Central memory CD8-positive, alpha-beta T cell (primary cell): ENCODE measurements around the gene WNT3.

Source experiments
- ATAC-seq: fragments of 150-1000 bp; cut with Tn5 transposase; replicated peaks from 2 replicates; pipeline ENCODE4 v1.10.0; 2022; ENCODE audit warnings: mild to moderate bottlenecking, moderate FRiP score, moderate number of reproducible peaks; ENCODE audit not compliant: poor library complexity, severe bottlenecking; ENCODE audit errors: extremely low read depth
- DNase-seq, 2 donors: peaks; one replicate each; pipeline ENCODE4 v3.0.0; 2021; ENCODE audit warnings: low spot score in 2 of 2
- H3K27ac Mint-ChIP-seq: one replicate; pipeline ENCODE4 v1.8.0; 2022; ENCODE audit warnings: low read depth, mild to moderate bottlenecking, moderate library complexity, mixed read lengths
- H3K27me3 Mint-ChIP-seq: one replicate; pipeline ENCODE4 v1.8.0; 2022; ENCODE audit warnings: mixed read lengths
- H3K36me3 Mint-ChIP-seq: one replicate; pipeline ENCODE4 v1.8.0; 2022; ENCODE audit warnings: mild to moderate bottlenecking, moderate library complexity, mixed read lengths; ENCODE audit not compliant: insufficient read depth
- H3K4me1 Mint-ChIP-seq: one replicate; pipeline ENCODE4 v1.8.0; 2022; ENCODE audit warnings: mixed read lengths
- H3K4me3 Mint-ChIP-seq: one replicate; pipeline ENCODE4 v1.8.0; 2022; ENCODE audit warnings: mild to moderate bottlenecking, moderate library complexity, mixed read lengths
- H3K9me3 Mint-ChIP-seq: one replicate; pipeline ENCODE4 v1.8.0; 2022; ENCODE audit warnings: mixed read lengths

Gene WNT3

GRCh38 chr17:46817151-46817900, 1.2 kb downstream of the WNT3 start:
- Mint-ChIP-seq H3K27ac (no peak overlapping the region), H3K27me3 (peaks cover 93% of the 10 kb centered on the region), H3K4me1 (peaks cover 25% of the 10 kb centered on the region), H3K36me3 (peaks cover 2% of the 10 kb centered on the region), H3K9me3 (no peaks in the 10 kb centered on the region), H3K4me3 (peak overlapping the region; percentile 71)
- ATAC-seq (no peak), DNase-seq (no peak)

GRCh38 chr17:46815474-46816353, 2.8 kb downstream of the WNT3 start:
- no peaks in the 10 kb centered on the region for H3K9me3 Mint-ChIP-seq
- H3K4me3 Mint-ChIP-seq = no peak overlapping the region
- H3K36me3 Mint-ChIP-seq = peaks cover 2% of the 10 kb centered on the region
- H3K27me3 Mint-ChIP-seq = peaks cover 84% of the 10 kb centered on the region
- H3K27ac Mint-ChIP-seq = no peak overlapping the region
- DNase-seq (no peak), ATAC-seq (no peak)
- peaks cover 20% of the 10 kb centered on the region for H3K4me1 Mint-ChIP-seq

GRCh38 chr17:46814446-46814845, 4.0 kb downstream of the WNT3 start:
- peaks cover 12% of the 10 kb centered on the region for H3K4me1 Mint-ChIP-seq
- H3K9me3 Mint-ChIP-seq = no peaks in the 10 kb centered on the region
- DNase-seq = no peak
- no peak overlapping the region for H3K27ac Mint-ChIP-seq
- peaks cover 2% of the 10 kb centered on the region for H3K36me3 Mint-ChIP-seq
- no peak for ATAC-seq
- peaks cover 74% of the 10 kb centered on the region for H3K27me3 Mint-ChIP-seq
- H3K4me3 Mint-ChIP-seq = no peak overlapping the region

GRCh38 chr17:46813920-46814319, 4.6 kb downstream of the WNT3 start:
- peaks cover 12% of the 10 kb centered on the region for H3K4me1 Mint-ChIP-seq
- H3K4me3 Mint-ChIP-seq = no peak overlapping the region
- H3K27ac Mint-ChIP-seq = no peak overlapping the region
- peaks cover 2% of the 10 kb centered on the region for H3K36me3 Mint-ChIP-seq
- no peak for DNase-seq
- H3K9me3 Mint-ChIP-seq = no peaks in the 10 kb centered on the region
- peaks cover 72% of the 10 kb centered on the region for H3K27me3 Mint-ChIP-seq
- no peak for ATAC-seq

- H3K4me3 Mint-ChIP-seq = no peak overlapping the region
- H3K27ac Mint-ChIP-seq = no peak overlapping the region
- H3K36me3 Mint-ChIP-seq = peaks cover 2% of the 10 kb centered on the region
- peaks cover 4% of the 10 kb centered on the region for H3K4me1 Mint-ChIP-seq
- no peaks in the 10 kb centered on the region for H3K9me3 Mint-ChIP-seq
- ATAC-seq (no peak), DNase-seq (no peak)
- H3K27me3 Mint-ChIP-seq = peaks cover 64% of the 10 kb centered on the region
These were observed 5.7 kb downstream of the WNT3 start for GRCh38 chr17:46812624-46813318.

- DNase-seq (no peak), ATAC-seq (no peak)
- H3K9me3 Mint-ChIP-seq = no peaks in the 10 kb centered on the region
- no peak overlapping the region for H3K27ac Mint-ChIP-seq
- H3K4me1 Mint-ChIP-seq = no peaks in the 10 kb centered on the region
- no peak overlapping the region for H3K4me3 Mint-ChIP-seq
- H3K27me3 Mint-ChIP-seq = peaks cover 63% of the 10 kb centered on the region
- H3K36me3 Mint-ChIP-seq = peaks cover 2% of the 10 kb centered on the region
These were observed 6.4 kb downstream of the WNT3 start for GRCh38 chr17:46811978-46812583.

GRCh38 chr17:46810837-46811236, 7.7 kb downstream of the WNT3 start:
- H3K27ac Mint-ChIP-seq = no peak overlapping the region
- H3K4me3 Mint-ChIP-seq = no peak overlapping the region
- peaks cover 60% of the 10 kb centered on the region for H3K27me3 Mint-ChIP-seq
- DNase-seq (no peak), ATAC-seq (no peak)
- H3K4me1 Mint-ChIP-seq = no peaks in the 10 kb centered on the region
- H3K36me3 Mint-ChIP-seq = no peaks in the 10 kb centered on the region
- H3K9me3 Mint-ChIP-seq = no peaks in the 10 kb centered on the region

- Mint-ChIP-seq H3K4me1 (no peaks in the 10 kb centered on the region), H3K36me3 (no peaks in the 10 kb centered on the region), H3K27ac (no peak overlapping the region), H3K9me3 (no peaks in the 10 kb centered on the region), H3K4me3 (no peak overlapping the region), H3K27me3 (peaks cover 43% of the 10 kb centered on the region)
- DNase-seq = no peak
- no peak for ATAC-seq
These were observed 9.4 kb downstream of the WNT3 start for GRCh38 chr17:46809110-46809571.

- no peak overlapping the region for H3K4me3 Mint-ChIP-seq
- no peaks in the 10 kb centered on the region for H3K4me1 Mint-ChIP-seq
- no peak for ATAC-seq
- H3K27me3 Mint-ChIP-seq = peaks cover 19% of the 10 kb centered on the region
- H3K36me3 Mint-ChIP-seq = no peaks in the 10 kb centered on the region
- no peak for DNase-seq
- H3K27ac Mint-ChIP-seq = no peak overlapping the region
- H3K9me3 Mint-ChIP-seq = no peaks in the 10 kb centered on the region
These were observed 12.7 kb downstream of the WNT3 start for GRCh38 chr17:46805771-46806170.

- Mint-ChIP-seq H3K4me3 (no peak overlapping the region), H3K27me3 (peaks cover 31% of the 10 kb centered on the region), H3K36me3 (no peaks in the 10 kb centered on the region), H3K4me1 (no peaks in the 10 kb centered on the region), H3K9me3 (no peaks in the 10 kb centered on the region), H3K27ac (no peak overlapping the region)
- no peak for ATAC-seq
- DNase-seq = no peak
These were observed 14.9 kb downstream of the WNT3 start for GRCh38 chr17:46803544-46803943.

- H3K36me3 Mint-ChIP-seq = no peaks in the 10 kb centered on the region
- DNase-seq (no peak), ATAC-seq (no peak)
- no peaks in the 10 kb centered on the region for H3K9me3 Mint-ChIP-seq
- no peak overlapping the region for H3K27ac Mint-ChIP-seq
- peaks cover 31% of the 10 kb centered on the region for H3K27me3 Mint-ChIP-seq
- H3K4me3 Mint-ChIP-seq = no peak overlapping the region
- H3K4me1 Mint-ChIP-seq = no peaks in the 10 kb centered on the region
These were observed 15.7 kb downstream of the WNT3 start for GRCh38 chr17:46802800-46803199.

- Mint-ChIP-seq H3K36me3 (no peaks in the 10 kb centered on the region), H3K27me3 (peaks cover 36% of the 10 kb centered on the region), H3K4me1 (no peaks in the 10 kb centered on the region), H3K9me3 (no peaks in the 10 kb centered on the region), H3K4me3 (no peak overlapping the region), H3K27ac (no peak overlapping the region)
- no peak for DNase-seq
- ATAC-seq = no peak
These were observed 17.9 kb downstream of the WNT3 start for GRCh38 chr17:46800573-46800972.
